ENCODE results near the gene CRB2. TPM values are rescaled to one million over a fixed set of nuclear protein-coding genes. Genes with fewer than 3 reads are reported as not detected.
A peak's percentile ranks its signal among the peaks of the same experiment; 100 is the strongest.

CRB2 gene
- total RNA-seq, 1 experiment from 2014 or later: 3.6 TPM

GRCh38 chr9:123389698-123390097, 33.7 kb downstream of the CRB2 start:
- H3K9ac ChIP-seq (ENCODE audit: extremely low read depth, insufficient read length, low read length): no peak overlapping the region
- H3K56ac ChIP-seq (ENCODE audit: insufficient read length, low read depth, low read length): no peak overlapping the region
- H3K4me2 ChIP-seq (ENCODE audit: insufficient read depth, insufficient read length, low read length): no peak overlapping the region
- H2BK120ac ChIP-seq (ENCODE audit: low read depth, low read length, poor library complexity, severe bottlenecking): no peak overlapping the region
- no peak overlapping the region for H2BK5ac ChIP-seq (ENCODE audit: insufficient read length, low read length)
- Mint-ChIP-seq H3K9me3 (peaks cover 2 to 8% of the 10 kb centered on the region in 2 experiments; a peak in 3 of 5 replicates), H3K4me1 (peaks cover 9 to 26% of the 10 kb centered on the region in 2 experiments; a peak in 3 of 4 replicates), H3K4me3 (no peak overlapping the region), H3K27ac (peak overlapping the region in 1 of 3 experiments; percentile 39; a peak in 1 of 7 replicates), H3K36me3 (ENCODE audit: insufficient read depth in 1 of 3, low read depth in 3 of 3) (no peaks in the 10 kb centered on the region; a peak in 1 of 7 replicates), H3K27me3 (ENCODE audit: low read depth) (peaks cover 11% of the 10 kb centered on the region)
- H3K4ac ChIP-seq (ENCODE audit: low read depth, low read length): no peak overlapping the region
- H3K79me1 ChIP-seq (ENCODE audit: insufficient read depth, low read depth, low read length, poor library complexity, severe bottlenecking): no peaks in the 10 kb centered on the region
- H3K27ac ChIP-seq (ENCODE audit: insufficient read length, low read depth, low read length): no peak overlapping the region
- DNase-seq: no peak
- H4K91ac ChIP-seq (ENCODE audit: insufficient read length, low read depth, low read length): no peak overlapping the region
- no peak overlapping the region for H3T11ph ChIP-seq (ENCODE audit: low read length)
- no peaks in the 10 kb centered on the region for H3K9me3 ChIP-seq (ENCODE audit: control insufficient read depth, low read depth, low read length)
- no peak overlapping the region for H2AK5ac ChIP-seq (ENCODE audit: insufficient read length, low read length)
- no peak overlapping the region for H2BK12ac ChIP-seq (ENCODE audit: insufficient read length, low read depth, low read length)
- H3K79me2 ChIP-seq (ENCODE audit: insufficient read depth, low read length): no peaks in the 10 kb centered on the region
- TF ChIP-seq CTCF (conservative IDR thresholded peaks at IDR 0.05): no peak
- H3K18ac ChIP-seq (ENCODE audit: insufficient read length, low read depth, low read length): no peak overlapping the region
- no peak overlapping the region for H3K14ac ChIP-seq (ENCODE audit: insufficient read depth, low read length)
- H4K5ac ChIP-seq (ENCODE audit: insufficient read length, low read depth, low read length): no peak overlapping the region
- no peak overlapping the region for H2AFZ ChIP-seq (ENCODE audit: low read length)
- H2BK15ac ChIP-seq (ENCODE audit: low read depth, low read length): no peak overlapping the region
- no peaks in the 10 kb centered on the region for H3K27me3 ChIP-seq (ENCODE audit: insufficient read depth, low read length)
- no peaks in the 10 kb centered on the region for H3K4me1 ChIP-seq (ENCODE audit: insufficient read depth, low read length)
- no peak overlapping the region for H4K8ac ChIP-seq (replicated peaks; ENCODE audit: insufficient read length, low read depth, low read length)
- no CpG with 5 or more reads among the region's 12 CpGs for WGBS (ENCODE audit: extremely low coverage, insufficient read length, low lambda C conversion rate)
- H2BK20ac ChIP-seq (ENCODE audit: low read depth, low read length, poor library complexity, severe bottlenecking): no peak overlapping the region
- H3K23me2 ChIP-seq (ENCODE audit: insufficient read length, low read depth, low read length, poor library complexity, severe bottlenecking): no peaks in the 10 kb centered on the region
- no peaks in the 10 kb centered on the region for H4K20me1 ChIP-seq (ENCODE audit: control insufficient read depth, insufficient read depth, insufficient read length)
- H3K23ac ChIP-seq (ENCODE audit: insufficient read length, low read depth, low read length): no peak overlapping the region

Data from H9 (cell line).